BE2C (cell line): ENCODE measurements around the gene TIE1.

Source experiments
- DNase-seq: peaks from one replicate; pipeline ENCODE4 v3.0.0-alpha.2; 2020
- H3K27me3 ChIP-seq: fragments of 250-450 bp; sonication (Bioruptor Pico); 2 replicates; pipeline ENCODE4 v1.5.1; 2020; ENCODE audit warnings: mild to moderate bottlenecking
- H3K36me3 ChIP-seq: fragments of 250-450 bp; sonication (Bioruptor Pico); 2 replicates; pipeline ENCODE4 v1.5.1; 2020; ENCODE audit warnings: mild to moderate bottlenecking
- H3K4me1 ChIP-seq: fragments of 250-450 bp; sonication (Bioruptor Pico); 2 replicates; pipeline ENCODE4 v1.5.1; 2020
- H3K4me3 ChIP-seq: 2 replicates; pipeline ENCODE4 v1.5.1; 2011; ENCODE audit warnings: low read depth, low read length
- H3K9me3 ChIP-seq: fragments of 250-450 bp; sonication (Bioruptor Pico); 2 replicates; pipeline ENCODE4 v1.5.1; 2020
- CTCF ChIP-seq: IDR thresholded peaks from 2 replicates; pipeline ENCODE4 v1.5.1; 2012; ENCODE audit warnings: mild to moderate bottlenecking, low read depth, low read length

The TIE1 gene

GRCh38 chr1:43313771-43314170 is 13.0 kb downstream of the TIE1 start:
- no peak for DNase-seq
- Histone ChIP-seq H3K9me3 (no peaks in the 10 kb centered on the region), H3K36me3 (no peaks in the 10 kb centered on the region), H3K4me3 (no peak overlapping the region), H3K27me3 (no peaks in the 10 kb centered on the region), H3K4me1 (no peaks in the 10 kb centered on the region)
- TF ChIP-seq CTCF: no peak

- no peaks in the 10 kb centered on the region for H3K4me1 ChIP-seq
- no peaks in the 10 kb centered on the region for H3K9me3 ChIP-seq
- no peak for TF ChIP-seq CTCF
- H3K4me3 ChIP-seq: no peak overlapping the region
- no peak for DNase-seq
- no peaks in the 10 kb centered on the region for H3K36me3 ChIP-seq
- H3K27me3 ChIP-seq: no peaks in the 10 kb centered on the region
Observed at GRCh38 chr1:43314233-43314632, 13.5 kb downstream of the TIE1 start.

- Histone ChIP-seq H3K36me3 (no peaks in the 10 kb centered on the region), H3K9me3 (no peaks in the 10 kb centered on the region)
- TF ChIP-seq CTCF: no peak
Observed at GRCh38 chr1:43315481-43315880, 14.7 kb downstream of the TIE1 start.

GRCh38 chr1:43315963-43316737 is 15.4 kb downstream of the TIE1 start:
- no peak for DNase-seq
- no peak for TF ChIP-seq CTCF
- Histone ChIP-seq H3K4me3 (no peak overlapping the region), H3K9me3 (no peaks in the 10 kb centered on the region), H3K27me3 (no peaks in the 10 kb centered on the region), H3K36me3 (no peaks in the 10 kb centered on the region), H3K4me1 (no peaks in the 10 kb centered on the region)

More at GRCh38 chr1:43315481-43315880, 14.7 kb downstream of the TIE1 start:
- no peak overlapping the region for H3K4me3 ChIP-seq
- no peaks in the 10 kb centered on the region for H3K4me1 ChIP-seq
- no peak for DNase-seq
- H3K27me3 ChIP-seq: no peaks in the 10 kb centered on the region

GRCh38 chr1:43316738-43317520 is 16.1 kb downstream of the TIE1 start:
- Histone ChIP-seq H3K9me3 (no peaks in the 10 kb centered on the region), H3K36me3 (no peaks in the 10 kb centered on the region), H3K27me3 (no peaks in the 10 kb centered on the region), H3K4me3 (no peak overlapping the region), H3K4me1 (no peaks in the 10 kb centered on the region)
- no peak for DNase-seq
- TF ChIP-seq CTCF: no peak
